Mesothelial cell of epicardium (in vitro differentiated cells): ENCODE measurements around the gene CCNY. TPM values are rescaled to one million over a fixed set of nuclear protein-coding genes. Genes with fewer than 3 reads are reported as not detected.

Experiments used
- DNase-seq, 2 experiments: peaks; one replicate each; pipeline ENCODE4 v3.0.0; 2021; ENCODE audit warnings: low spot score in 2 of 2; ENCODE audit not compliant: unreplicated experiment in 2 of 2
- H3K27ac Mint-ChIP-seq: 2 replicates; pipeline ENCODE4 v1.8.0; 2021; ENCODE audit warnings: mixed read lengths
- H3K27me3 Mint-ChIP-seq: 2 replicates; pipeline ENCODE4 v1.8.0; 2021; ENCODE audit warnings: low read depth, mixed read lengths
- H3K36me3 Mint-ChIP-seq: 2 replicates; pipeline ENCODE4 v1.8.0; 2021; ENCODE audit warnings: mixed read lengths
- H3K4me1 Mint-ChIP-seq: 2 replicates; pipeline ENCODE4 v1.8.0; 2021; ENCODE audit warnings: mixed read lengths
- H3K4me3 Mint-ChIP-seq: 2 replicates; pipeline ENCODE4 v1.8.0; 2021; ENCODE audit warnings: mild to moderate bottlenecking, moderate library complexity, mixed read lengths
- H3K9me3 Mint-ChIP-seq: 2 replicates; pipeline ENCODE4 v1.8.0; 2021; ENCODE audit warnings: mixed read lengths
- total RNA-seq: library from RNA; stranded (reverse); gene quantifications from 3 replicates; pipeline ENCODE4 v1.2.1, GENCODE V29; 2021
- TF ChIP-seq, protein P1 (sequence below): fragments of 200-600 bp; sonication (generic); IDR thresholded peaks from one replicate; pipeline ENCODE4 v1.5.0; 2021; ENCODE audit warnings: antibody characterized with exemption; ENCODE audit not compliant: unreplicated experiment

The CCNY gene
- total RNA-seq, 1 donor from 2014 or later = 75.4 TPM

GRCh38 chr10:35580423-35580770 lies 244.1 kb downstream of the CCNY start:
- no peak overlapping the region for H3K4me3 Mint-ChIP-seq
- H3K4me1 Mint-ChIP-seq = no peaks in the 10 kb centered on the region
- no peak for DNase-seq

DNA sequence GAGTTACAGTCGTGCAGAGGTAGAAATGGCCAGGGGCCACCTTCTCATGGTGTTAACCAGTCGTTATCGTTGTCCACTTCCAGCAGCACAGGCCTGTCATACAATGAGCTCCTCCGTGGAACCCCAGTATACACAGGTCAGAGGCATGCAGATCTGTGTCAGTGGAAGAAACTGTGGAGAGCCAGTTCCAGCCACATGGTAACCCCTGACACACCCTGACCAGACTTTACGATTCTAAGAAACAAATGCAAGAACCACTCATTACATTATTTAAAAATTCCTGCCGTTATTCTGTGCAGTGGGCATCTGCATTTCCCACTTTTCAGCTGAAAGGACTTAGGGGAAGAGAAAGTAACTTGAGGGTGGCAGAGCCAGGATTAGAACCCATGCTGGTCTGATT lies 245.3 kb downstream of the CCNY start:
- Mint-ChIP-seq H3K27me3 (peaks cover 12% of the 10 kb centered on the region), H3K9me3 (peaks cover 5% of the 10 kb centered on the region), H3K27ac (no peak overlapping the region), H3K4me1 (no peaks in the 10 kb centered on the region), H3K4me3 (no peak overlapping the region), H3K36me3 (peaks cover 2% of the 10 kb centered on the region)
- DNase-seq = no peak
- TF ChIP-seq, protein P1, sequence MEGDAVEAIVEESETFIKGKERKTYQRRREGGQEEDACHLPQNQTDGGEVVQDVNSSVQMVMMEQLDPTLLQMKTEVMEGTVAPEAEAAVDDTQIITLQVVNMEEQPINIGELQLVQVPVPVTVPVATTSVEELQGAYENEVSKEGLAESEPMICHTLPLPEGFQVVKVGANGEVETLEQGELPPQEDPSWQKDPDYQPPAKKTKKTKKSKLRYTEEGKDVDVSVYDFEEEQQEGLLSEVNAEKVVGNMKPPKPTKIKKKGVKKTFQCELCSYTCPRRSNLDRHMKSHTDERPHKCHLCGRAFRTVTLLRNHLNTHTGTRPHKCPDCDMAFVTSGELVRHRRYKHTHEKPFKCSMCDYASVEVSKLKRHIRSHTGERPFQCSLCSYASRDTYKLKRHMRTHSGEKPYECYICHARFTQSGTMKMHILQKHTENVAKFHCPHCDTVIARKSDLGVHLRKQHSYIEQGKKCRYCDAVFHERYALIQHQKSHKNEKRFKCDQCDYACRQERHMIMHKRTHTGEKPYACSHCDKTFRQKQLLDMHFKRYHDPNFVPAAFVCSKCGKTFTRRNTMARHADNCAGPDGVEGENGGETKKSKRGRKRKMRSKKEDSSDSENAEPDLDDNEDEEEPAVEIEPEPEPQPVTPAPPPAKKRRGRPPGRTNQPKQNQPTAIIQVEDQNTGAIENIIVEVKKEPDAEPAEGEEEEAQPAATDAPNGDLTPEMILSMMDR = no peak

More at GRCh38 chr10:35580423-35580770, 244.1 kb downstream of the CCNY start:
- Mint-ChIP-seq H3K36me3 (peaks cover 5% of the 10 kb centered on the region), H3K27me3 (peaks cover 6% of the 10 kb centered on the region), H3K27ac (no peak overlapping the region), H3K9me3 (peaks cover 5% of the 10 kb centered on the region)
- TF ChIP-seq, protein P1 = no peak

- H3K4me3 Mint-ChIP-seq = no peak overlapping the region
- H3K9me3 Mint-ChIP-seq = no peaks in the 10 kb centered on the region
- no peaks in the 10 kb centered on the region for H3K4me1 Mint-ChIP-seq
- DNase-seq = no peak
- H3K36me3 Mint-ChIP-seq = no peaks in the 10 kb centered on the region
- TF ChIP-seq, protein P1 = no peak
- no peak overlapping the region for H3K27ac Mint-ChIP-seq
- peaks cover 22% of the 10 kb centered on the region for H3K27me3 Mint-ChIP-seq
These were observed 248.6 kb downstream of the CCNY start for GRCh38 chr10:35584946-35585345.

- DNase-seq = no peak
- H3K4me1 Mint-ChIP-seq = no peaks in the 10 kb centered on the region
- peaks cover 22% of the 10 kb centered on the region for H3K27me3 Mint-ChIP-seq
- H3K9me3 Mint-ChIP-seq = no peaks in the 10 kb centered on the region
- no peak overlapping the region for H3K27ac Mint-ChIP-seq
- H3K36me3 Mint-ChIP-seq = no peaks in the 10 kb centered on the region
- no peak overlapping the region for H3K4me3 Mint-ChIP-seq
- TF ChIP-seq, protein P1 = no peak
These were observed 249.0 kb downstream of the CCNY start for GRCh38 chr10:35585356-35585755.

DNA sequence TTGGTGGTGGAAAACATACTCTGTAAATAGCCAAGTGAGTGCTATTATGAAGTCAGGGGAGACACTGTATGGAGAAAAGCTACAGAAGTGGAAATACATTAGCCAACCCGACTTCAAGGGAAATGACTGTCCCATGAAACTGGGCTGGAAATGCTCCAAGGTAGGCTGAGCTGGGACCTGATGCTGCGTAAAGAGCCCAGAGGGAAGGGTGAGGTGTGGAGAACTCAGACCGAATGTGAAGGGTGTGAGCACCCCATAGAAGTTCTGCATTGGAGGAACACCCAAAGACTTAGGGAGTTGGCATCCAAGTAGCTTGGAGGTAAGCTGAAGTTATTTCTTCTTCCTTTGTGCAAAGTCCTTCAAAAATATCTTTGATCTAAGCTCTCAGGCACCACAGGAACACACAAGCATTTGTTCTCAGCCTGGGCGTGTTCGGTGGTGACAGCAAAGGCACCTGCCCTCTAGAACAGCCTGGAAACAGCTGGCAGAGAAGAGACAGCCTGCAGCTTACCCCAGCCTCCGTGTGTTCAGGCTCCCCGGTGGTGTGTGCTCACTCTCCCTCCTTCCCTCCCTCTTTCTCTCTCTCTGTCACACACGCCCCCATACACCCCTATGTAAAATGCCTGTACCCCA lies 249.7 kb downstream of the CCNY start:
- TF ChIP-seq, protein P1 = no peak
- Mint-ChIP-seq H3K4me1 (no peaks in the 10 kb centered on the region), H3K36me3 (no peaks in the 10 kb centered on the region), H3K27me3 (peaks cover 24% of the 10 kb centered on the region), H3K9me3 (peaks cover 4% of the 10 kb centered on the region), H3K4me3 (no peak overlapping the region), H3K27ac (no peak overlapping the region)
- no peak for DNase-seq

DNA sequence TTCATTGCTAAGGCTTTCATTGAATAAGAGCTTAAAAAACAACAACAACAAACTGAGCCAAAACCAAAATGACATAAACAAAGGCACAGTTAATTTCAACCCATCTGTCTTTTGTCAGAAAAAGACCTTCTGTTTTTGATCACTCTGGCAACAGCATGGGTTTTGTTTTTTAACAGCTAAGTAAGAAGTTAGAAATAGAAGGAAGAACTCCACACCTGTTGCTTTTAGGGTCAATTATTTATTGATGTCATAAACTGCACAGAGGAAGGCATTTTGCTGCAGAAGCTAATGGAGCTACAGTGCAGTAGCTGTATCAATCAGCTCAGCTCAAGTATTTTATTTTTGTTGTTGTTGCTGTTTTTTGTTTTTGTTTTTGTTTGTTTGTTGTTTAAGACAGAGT lies 252.5 kb downstream of the CCNY start:
- no peaks in the 10 kb centered on the region for H3K4me1 Mint-ChIP-seq
- peaks cover 22% of the 10 kb centered on the region for H3K27me3 Mint-ChIP-seq
- H3K36me3 Mint-ChIP-seq = no peaks in the 10 kb centered on the region
- TF ChIP-seq, protein P1 = no peak
- H3K27ac Mint-ChIP-seq = no peak overlapping the region
- DNase-seq = no peak
- no peak overlapping the region for H3K4me3 Mint-ChIP-seq
- H3K9me3 Mint-ChIP-seq = peaks cover 24% of the 10 kb centered on the region
